RWPE1 (cell line): ENCODE data around the gene LMF2.
A peak's percentile ranks its signal among the peaks of the same experiment; 100 is the strongest.

Experiments
- CTCF ChIA-PET: fragments of 350-600 bp; sonication (Branson Sonifier 250); formaldehyde crosslinking; extraction: SDS; loops from one replicate; lab custom pipeline; 2021; lab: Yijun Ruan, JAX
- POLR2A ChIA-PET: fragments of 400-600 bp; formaldehyde crosslinking; extraction: SDS; loops from one replicate; lab custom pipeline; 2020; ENCODE audit warnings: antibody characterized with exemption; ENCODE audit not compliant: low non-redundant PET; lab: Yijun Ruan, JAX
- DNase-seq: peaks from one replicate; pipeline ENCODE4 v3.0.0; 2012; ENCODE audit warnings: low spot score
- H3K27ac ChIP-seq: fragments of 450-650 bp; 2 replicates; pipeline ENCODE4 v1.5.1; 2017
- TF ChIP-seq, protein P1 (sequence below): fragments of 450-650 bp; conservative IDR thresholded peaks from 2 replicates; pipeline ENCODE4 v1.5.1; 2017; ENCODE audit warnings: low read depth, mild to moderate bottlenecking

The LMF2 gene

DNA sequence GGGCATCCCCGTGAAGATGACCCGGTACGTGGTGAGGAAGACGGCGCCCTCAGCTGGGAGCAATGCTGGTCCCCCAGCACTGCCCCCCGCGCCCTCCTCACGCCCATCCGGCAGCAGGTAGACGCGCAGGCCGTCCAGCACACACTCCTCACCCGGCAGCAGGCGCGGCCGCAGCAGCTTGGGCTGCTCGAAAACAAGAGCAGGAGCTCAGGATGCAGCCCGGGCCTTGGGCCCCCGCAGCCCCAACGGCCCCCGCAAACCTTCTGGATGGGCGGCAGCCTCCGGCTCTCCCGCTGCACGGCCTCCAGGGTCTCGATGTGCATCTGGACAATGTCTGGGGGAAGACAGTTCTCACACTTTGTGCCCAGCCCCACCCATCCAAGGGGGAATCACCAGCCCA lies 46.0 kb downstream of the LMF2 start:
- TF ChIP-seq, protein P1, sequence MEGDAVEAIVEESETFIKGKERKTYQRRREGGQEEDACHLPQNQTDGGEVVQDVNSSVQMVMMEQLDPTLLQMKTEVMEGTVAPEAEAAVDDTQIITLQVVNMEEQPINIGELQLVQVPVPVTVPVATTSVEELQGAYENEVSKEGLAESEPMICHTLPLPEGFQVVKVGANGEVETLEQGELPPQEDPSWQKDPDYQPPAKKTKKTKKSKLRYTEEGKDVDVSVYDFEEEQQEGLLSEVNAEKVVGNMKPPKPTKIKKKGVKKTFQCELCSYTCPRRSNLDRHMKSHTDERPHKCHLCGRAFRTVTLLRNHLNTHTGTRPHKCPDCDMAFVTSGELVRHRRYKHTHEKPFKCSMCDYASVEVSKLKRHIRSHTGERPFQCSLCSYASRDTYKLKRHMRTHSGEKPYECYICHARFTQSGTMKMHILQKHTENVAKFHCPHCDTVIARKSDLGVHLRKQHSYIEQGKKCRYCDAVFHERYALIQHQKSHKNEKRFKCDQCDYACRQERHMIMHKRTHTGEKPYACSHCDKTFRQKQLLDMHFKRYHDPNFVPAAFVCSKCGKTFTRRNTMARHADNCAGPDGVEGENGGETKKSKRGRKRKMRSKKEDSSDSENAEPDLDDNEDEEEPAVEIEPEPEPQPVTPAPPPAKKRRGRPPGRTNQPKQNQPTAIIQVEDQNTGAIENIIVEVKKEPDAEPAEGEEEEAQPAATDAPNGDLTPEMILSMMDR: no peak
- no peak overlapping the region for H3K27ac ChIP-seq
- no peak for DNase-seq
- ChIA-PET CTCF (interaction anchor here (0.9 kb wide), 1 partner anchor 116 kb away, joined by 3 read pairs; no protein-coding TSS in a partner anchor), POLR2A (no interaction called here)

DNA sequence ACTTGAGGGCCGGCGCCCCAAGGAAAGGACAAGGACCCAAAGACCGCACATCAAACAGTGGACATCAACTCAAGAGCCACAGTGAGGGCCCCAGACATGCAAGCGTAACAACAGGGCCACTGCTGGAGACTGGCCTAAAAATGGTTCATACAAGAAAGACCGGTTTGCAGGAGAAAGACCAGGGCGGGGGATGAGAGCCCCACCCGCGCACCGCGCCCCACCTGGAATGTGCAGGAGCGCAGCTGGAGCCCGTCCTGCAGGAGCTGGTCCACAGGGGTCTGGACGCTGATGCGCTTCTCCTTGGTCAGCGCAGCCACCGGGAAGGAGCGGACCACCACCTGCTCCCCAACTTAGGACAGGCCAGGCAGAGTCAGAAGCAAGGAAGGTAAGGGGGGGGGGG lies 46.6 kb downstream of the LMF2 start:
- peak; percentile 61 for DNase-seq
- TF ChIP-seq, protein P1: no peak
- H3K27ac ChIP-seq: no peak overlapping the region
- ChIA-PET POLR2A (no interaction called here), CTCF (interaction anchor here (0.9 kb wide), 1 partner anchor 116 kb away, joined by 3 read pairs; no protein-coding TSS in a partner anchor)

DNA sequence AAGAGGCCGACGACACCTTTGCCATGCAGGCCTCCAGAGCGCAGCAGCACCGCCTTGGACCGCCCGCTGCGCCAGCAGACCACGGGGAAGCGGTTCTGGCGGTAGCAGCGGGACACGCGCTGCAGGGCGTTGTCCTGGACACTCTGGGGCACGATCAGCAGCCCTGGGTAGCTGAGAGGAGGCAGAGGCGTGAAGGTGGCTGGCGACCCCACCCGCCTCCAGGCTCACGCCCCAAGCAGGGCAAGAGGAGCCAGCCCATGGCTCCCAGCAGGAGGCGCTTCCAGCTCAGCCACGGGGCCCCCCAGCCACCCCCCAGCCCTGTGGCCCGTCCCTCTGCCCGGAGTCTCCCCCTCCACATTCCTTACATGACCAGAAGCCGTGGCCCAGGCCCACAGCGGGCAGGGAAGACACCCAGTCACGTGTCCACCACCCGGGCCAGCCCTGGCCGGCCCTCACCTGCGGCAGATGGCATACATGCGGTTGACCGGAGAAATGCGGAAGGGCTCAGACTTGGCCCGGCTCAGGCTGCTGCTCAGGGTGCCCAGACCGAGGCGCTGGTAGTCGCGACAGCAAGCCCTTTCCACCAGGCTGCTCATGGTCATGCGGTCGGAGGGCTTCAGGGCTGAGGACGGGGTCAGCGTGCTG lies 47.9 kb downstream of the LMF2 start:
- peak overlapping the region; percentile 28 for H3K27ac ChIP-seq
- POLR2A ChIA-PET: interaction anchor here (0.9 kb wide), 1 partner anchor 10 kb away, joined by 4 read pairs; no protein-coding TSS in a partner anchor
- CTCF ChIA-PET: no interaction called here
- no peak for DNase-seq
- TF ChIP-seq, protein P1: no peak

DNA sequence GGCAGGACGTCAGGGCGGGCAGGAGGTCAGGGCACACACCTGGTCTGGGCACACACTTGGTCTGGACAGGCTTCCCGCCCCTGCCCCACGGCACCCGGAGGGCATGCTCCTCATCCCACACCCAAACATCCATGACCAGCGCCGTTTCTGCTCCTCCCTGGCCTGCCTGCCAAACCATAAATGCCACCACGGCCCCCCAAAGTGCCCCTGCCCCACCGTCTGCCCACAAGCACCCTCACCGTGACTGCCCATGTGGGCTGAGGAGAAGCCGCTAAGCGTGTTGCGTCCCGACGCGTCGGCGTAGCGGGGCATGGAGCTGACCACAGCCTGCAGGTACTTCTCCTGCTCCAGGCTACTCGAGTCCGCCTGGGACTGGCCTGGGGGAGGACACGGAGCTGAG lies 48.5 kb downstream of the LMF2 start:
- ChIA-PET CTCF (no interaction called here), POLR2A (no interaction called here)
- no peak for DNase-seq
- peak overlapping the region; percentile 28 for H3K27ac ChIP-seq
- TF ChIP-seq, protein P1: no peak

DNA sequence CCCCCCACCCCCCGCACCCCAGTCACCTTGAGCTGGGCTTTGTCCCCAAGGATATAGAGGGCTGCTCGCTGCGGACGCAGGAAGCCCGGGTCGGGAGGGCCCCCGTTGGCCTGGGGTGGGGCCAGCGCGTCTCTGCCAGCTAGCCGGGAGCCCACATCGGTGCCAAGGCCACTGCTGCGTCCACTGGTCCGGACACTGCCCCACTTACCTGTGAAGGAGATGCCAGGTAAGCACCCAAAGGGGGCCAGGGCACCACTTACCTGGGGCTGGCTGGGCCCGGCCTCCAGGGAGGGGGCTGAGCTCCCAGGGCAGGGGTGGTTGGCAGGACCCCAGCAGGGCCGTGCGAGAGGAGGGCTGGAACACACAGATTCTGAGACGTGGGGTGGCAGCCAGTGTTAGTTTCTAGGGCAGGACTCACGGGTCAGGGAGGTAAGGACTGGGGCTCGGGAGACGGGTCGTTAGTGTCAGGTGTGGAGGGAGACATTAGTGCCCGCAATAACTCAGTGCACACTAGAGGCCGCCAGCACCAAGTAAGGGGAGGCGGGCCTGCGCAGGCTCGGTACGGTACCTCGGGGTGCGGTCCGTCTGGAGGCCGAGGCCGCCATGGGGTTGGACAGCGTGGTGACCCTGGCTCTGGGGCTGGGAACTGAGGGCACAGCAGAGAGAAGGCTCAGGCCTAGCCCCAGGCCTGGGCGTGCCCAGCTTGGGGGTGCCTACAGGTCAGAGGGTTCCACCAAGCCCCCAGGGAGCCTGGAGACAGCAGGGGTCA lies 50.9 kb downstream of the LMF2 start:
- ChIA-PET POLR2A (no interaction called here), CTCF (interaction anchor here (0.7 kb wide), 1 partner anchor 108 kb away, joined by 4 read pairs; no protein-coding TSS in a partner anchor)
- no peak overlapping the region for H3K27ac ChIP-seq
- DNase-seq: no peak
- TF ChIP-seq, protein P1: peak; percentile 27

- CTCF ChIA-PET: interaction anchor here (0.6 to 0.7 kb wide), 2 partner anchors 10 to 107 kb away, joined by 4 read pairs; no protein-coding TSS in a partner anchor
- H3K27ac ChIP-seq: no peak overlapping the region
- no peak for DNase-seq
- TF ChIP-seq, protein P1: no peak
- POLR2A ChIA-PET: no interaction called here
These were observed 51.5 kb downstream of the LMF2 start for GRCh38 chr22:50456026-50456425.
